GM12892 (cell line): ENCODE measurements around the gene JAK3.

ENCODE experiments used
- POLR2A ChIP-seq: IDR thresholded peaks from 2 replicates; pipeline ENCODE4 v1.6.1; 2011; ENCODE audit warnings: low read depth, low read length, control low read depth
- POLR2AphosphoS5 ChIP-seq: IDR thresholded peaks from 2 replicates; pipeline ENCODE4 v1.6.1; 2011; ENCODE audit warnings: low read depth, low read length, control low read depth
- TAF1 ChIP-seq: IDR thresholded peaks from 2 replicates; pipeline ENCODE4 v1.6.1; 2011; ENCODE audit warnings: low read depth, mild to moderate bottlenecking, control low read depth, low read length, borderline replicate concordance

DNA sequence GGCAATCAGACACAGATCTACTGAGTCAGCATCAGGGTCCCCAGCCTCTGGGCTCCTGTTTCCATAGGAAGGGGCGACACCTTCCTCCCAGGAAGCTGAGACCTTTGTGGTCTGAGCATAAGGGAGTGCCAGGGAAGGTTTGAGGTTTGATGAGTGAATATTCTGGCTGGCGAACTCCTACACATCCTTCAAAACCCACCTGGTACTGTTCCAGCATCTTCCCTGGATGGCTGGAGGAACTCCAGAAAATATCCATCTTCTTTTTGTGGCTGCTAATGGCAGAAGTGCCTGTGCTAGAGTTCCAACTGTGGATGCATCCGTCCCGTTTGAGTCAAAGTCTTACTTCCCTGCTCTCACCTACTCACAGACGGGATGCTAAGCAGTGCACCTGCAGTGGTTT, 35.7 kb downstream of the JAK3 start:
- no peak for TF ChIP-seq POLR2A
- no peak for TF ChIP-seq POLR2AphosphoS5
- no peak for TF ChIP-seq TAF1
